HG02759 (cell line): Measurements from ENCODE around the gene PFDN6.
"Not testable (repeated sequence)": the region's sequence is repeated elsewhere in the genome, so short reads cannot be mapped to it uniquely, and the experiment has no call there.

Source experiments
- ATAC-seq: cut with Tn5 transposase; IDR thresholded peaks from one replicate; pipeline ENCODE4 v1.9.1; 2021; ENCODE audit warnings: mild to moderate bottlenecking, moderate library complexity; ENCODE audit not compliant: unreplicated experiment

Gene PFDN6

GRCh38 chr6:33288921-33289783 is at the start of gene PFDN6, which contains the start of gene WDR46:
TSS of gene PFDN6 (plus strand) at chr6:33289601. CDS start at chr6:33289857, 256 bp downstream.
TSS of gene WDR46 (minus strand) at chr6:33289239. CDS start at chr6:33289170, 69 bp downstream.
- ATAC-seq, result peak; percentile 86

GRCh38 chr6:33241968-33242367 is 47.4 kb upstream of the PFDN6 start:
- no peak for ATAC-seq

- no peak for ATAC-seq
Measured at GRCh38 chr6:33243476-33243875, 45.9 kb upstream of the PFDN6 start.

GRCh38 chr6:33247977-33248642 is 41.3 kb upstream of the PFDN6 start:
- peak; percentile 37 for ATAC-seq

GRCh38 chr6:33248643-33248931 is 40.8 kb upstream of the PFDN6 start:
- ATAC-seq, result peak; percentile 1

GRCh38 chr6:33248932-33249731 is 40.3 kb upstream of the PFDN6 start:
- ATAC-seq, result peak; percentile 91

- ATAC-seq, result peak; percentile 1
Measured at GRCh38 chr6:33249732-33250630, 39.4 kb upstream of the PFDN6 start.

GRCh38 chr6:33250731-33251130 is 38.7 kb upstream of the PFDN6 start:
- ATAC-seq, result no peak

GRCh38 chr6:33251395-33252012 is 37.9 kb upstream of the PFDN6 start:
- no peak for ATAC-seq

GRCh38 chr6:33252759-33253158 is 36.6 kb upstream of the PFDN6 start:
- no peak for ATAC-seq

GRCh38 chr6:33254591-33254990 is 34.8 kb upstream of the PFDN6 start:
- no peak for ATAC-seq

- ATAC-seq, result no peak
Measured at GRCh38 chr6:33259032-33259431, 30.4 kb upstream of the PFDN6 start.

GRCh38 chr6:33262490-33262889 is 26.9 kb upstream of the PFDN6 start:
- ATAC-seq, result not testable (repeated sequence)

- ATAC-seq, result no peak
Measured at GRCh38 chr6:33264015-33264414, 25.4 kb upstream of the PFDN6 start.

GRCh38 chr6:33271117-33271467 is 18.3 kb upstream of the PFDN6 start:
- no peak for ATAC-seq

- peak; percentile 86 for ATAC-seq
Measured at GRCh38 chr6:33271468-33272274, 17.7 kb upstream of the PFDN6 start, which contains the start of the genes RPS18 and VPS52. TSS of gene RPS18 (plus strand) at chr6:33272075. CDS start at chr6:33272120, 45 bp downstream. TSS of gene VPS52 (minus strand) at chr6:33271876. CDS start at chr6:33271675, 201 bp downstream.

GRCh38 chr6:33272275-33273128 is 16.9 kb upstream of the PFDN6 start:
- ATAC-seq, result no peak
